ENCODE measurements around the gene AJM1. TPM values are rescaled to one million over a fixed set of nuclear protein-coding genes. Genes with fewer than 3 reads are reported as not detected.

AJM1 gene
- total RNA-seq, 1 experiment from 2014 or later: 7.1 TPM

DNA sequence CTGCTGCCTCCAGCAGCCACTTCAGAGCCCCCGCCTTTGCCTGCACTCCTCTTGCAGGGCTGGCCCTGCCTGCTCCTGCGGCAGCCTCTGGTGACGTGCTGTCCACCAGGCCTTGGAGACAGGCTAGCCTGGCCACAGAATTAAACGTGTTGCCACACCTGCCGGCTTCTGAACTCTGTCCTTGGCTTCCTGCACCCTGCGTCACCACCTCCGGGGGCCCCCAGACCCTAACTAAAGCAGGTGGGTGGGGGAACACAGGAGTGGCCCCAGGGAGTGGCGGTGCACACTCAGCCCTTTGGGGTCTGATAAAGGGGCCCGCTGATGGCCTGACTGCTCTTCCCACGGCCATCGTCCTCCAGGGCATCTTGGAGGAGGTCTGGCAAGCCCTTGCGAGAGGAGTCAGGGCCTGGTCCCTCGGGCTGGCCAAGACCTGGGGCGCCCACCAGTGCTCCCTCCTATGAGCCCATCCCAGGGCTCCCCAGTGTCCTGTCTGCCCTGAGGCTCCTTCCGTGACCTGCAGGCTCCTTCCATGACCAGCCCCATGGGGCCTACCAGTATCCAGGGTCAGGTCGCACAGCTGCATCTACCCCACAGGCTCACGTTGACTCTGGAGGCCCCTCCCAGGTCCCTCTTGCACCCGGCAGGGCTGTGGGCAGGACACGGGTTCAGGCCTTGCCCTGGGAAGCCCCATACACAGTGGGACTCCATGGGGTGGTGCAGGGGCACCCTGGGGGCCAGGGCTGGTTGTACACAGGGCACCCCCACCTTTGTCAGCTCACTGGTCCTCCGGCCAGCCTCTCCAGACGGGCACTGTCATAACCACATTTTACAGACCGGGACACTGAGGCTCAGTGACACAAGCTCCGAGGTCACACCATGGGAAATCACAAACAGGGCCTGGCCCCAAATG lies 8.8 kb downstream of the AJM1 start:
- Histone ChIP-seq H3K27me3 (ENCODE audit: insufficient read depth, low read length) (no peaks in the 10 kb centered on the region), H3K9me2 (ENCODE audit: insufficient read depth) (no peaks in the 10 kb centered on the region), H3K4me2 (ENCODE audit: low read length) (no peak overlapping the region), H3K9ac (ENCODE audit: low read length) (no peak overlapping the region), H3K79me2 (ENCODE audit: insufficient read depth, low read length) (peaks cover 16% of the 10 kb centered on the region; the same call in 1 of the 2 replicates), H3K9me3 (ENCODE audit: control insufficient read depth in 1 of 2, insufficient read depth in 1 of 2, low read depth in 1 of 2, low read length in 2 of 2) (no peaks in the 10 kb centered on the region), H4K20me1 (ENCODE audit: insufficient read depth) (no peaks in the 10 kb centered on the region), H2AFZ (ENCODE audit: low read depth, low read length, poor library complexity, severe bottlenecking) (no peak overlapping the region), H3K27ac (ENCODE audit: low read depth, low read length) (peak overlapping the region; percentile 88; the same call in 1 of the 2 replicates), H3K4me3 (replicated peaks in 1 of 2; ENCODE audit: low read depth in 1 of 2, low read length in 2 of 2) (no peak overlapping the region), H3K4me1 (ENCODE audit: control insufficient read depth in 1 of 2, insufficient read depth in 2 of 2, low read length in 2 of 2) (peaks cover 4 to 17% of the 10 kb centered on the region in 2 experiments; a peak in 2 of 4 replicates), H3K36me3 (ENCODE audit: control insufficient read depth in 1 of 2, insufficient read depth in 2 of 2, low read length in 2 of 2) (peaks cover 0 to 14% of the 10 kb centered on the region in 2 experiments; a peak in 1 of 4 replicates)
- intact Hi-C loops (cut with micrococcal nuclease): no loop called here
- ChIA-PET RAD21 (ENCODE audit: low non-redundant PET in 1 of 2, low total read pairs in 2 of 2, uncharacterized antibody in 2 of 2, unreplicated experiment in 2 of 2) (no interaction called here), CTCF (no interaction called here), POLR2A (no interaction called here)
- TF ChIP-seq POLR2A (IDR thresholded peaks at IDR 0.05; ENCODE audit: borderline replicate concordance, extremely low read depth, insufficient read depth, insufficient read length) (peak; percentile 19), CBX3 (IDR thresholded peaks at IDR 0.05; ENCODE audit: low read depth) (no peak), CEBPB (IDR thresholded peaks at IDR 0.05; ENCODE audit: low read depth) (no peak)
- ATAC-seq (no peak), DNase-seq (ENCODE audit: low read depth, low spot score) (no peak)
- no TSS peak for BruUV-seq (replicated peaks)

DNA sequence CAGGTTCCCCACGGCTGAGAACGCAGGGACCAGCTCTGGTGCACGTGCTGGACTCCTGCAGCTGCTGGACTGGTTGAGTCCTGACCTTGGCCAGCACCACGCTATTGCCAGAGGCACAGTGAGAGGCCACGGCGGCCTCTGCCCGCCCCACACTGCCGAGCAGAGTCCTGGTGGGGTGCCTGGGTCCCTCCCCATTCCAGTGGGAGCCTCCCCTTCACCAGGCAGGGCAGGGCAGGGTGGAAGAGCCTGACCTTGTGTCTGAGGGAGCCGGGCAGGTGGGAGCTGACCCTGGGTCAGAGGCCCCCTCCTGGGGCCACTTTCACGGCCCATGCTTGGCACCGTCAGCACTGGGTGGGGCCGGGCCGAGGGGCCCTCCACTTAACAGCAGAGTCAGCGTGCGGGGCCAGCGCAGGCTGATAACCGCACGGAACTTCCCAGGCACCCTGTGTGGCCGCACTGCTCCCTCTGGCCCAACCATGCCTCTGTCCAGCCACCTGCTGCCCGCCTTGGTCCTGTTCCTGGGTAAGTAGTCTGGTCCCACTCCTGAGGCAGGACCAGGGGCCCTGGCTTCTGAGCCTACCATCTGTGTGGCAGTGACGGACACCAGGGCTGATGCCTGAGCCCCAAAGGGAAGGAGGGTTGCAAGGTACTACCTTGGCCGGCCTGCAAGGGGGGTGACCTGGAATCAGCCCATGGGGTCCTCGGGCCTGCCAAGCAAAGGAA lies 9.8 kb downstream of the AJM1 start, which contains the start of gene MAMDC4:
TSS of gene MAMDC4 (plus strand) at position 406 of the 723 bp plus-strand sequence. CDS start at position 477, 71 bp downstream.
- POLR2A ChIA-PET: no interaction called here
- TF ChIP-seq REST (IDR thresholded peaks at IDR 0.05; ENCODE audit: low read depth): no peak
- no peak for TF ChIP-seq CEBPB (IDR thresholded peaks at IDR 0.05; ENCODE audit: low read depth)
- TF ChIP-seq ELF1 (IDR thresholded peaks at IDR 0.05; ENCODE audit: borderline replicate concordance, low read depth): no peak
- no peak for TF ChIP-seq SRF (IDR thresholded peaks at IDR 0.05; ENCODE audit: low read depth)
- TF ChIP-seq TCF7L2 (IDR thresholded peaks at IDR 0.05; ENCODE audit: borderline replicate concordance, extremely low read depth, insufficient read depth, insufficient read length): no peak
- no peak for TF ChIP-seq RAD21 (IDR thresholded peaks at IDR 0.05; ENCODE audit: low read depth)
- no peak for TF ChIP-seq EZH2 (IDR thresholded peaks at IDR 0.05)
- no peak; the same call in 1 of the 2 replicates for TF ChIP-seq POLR2AphosphoS5 (IDR thresholded peaks at IDR 0.05; ENCODE audit: low read depth, low read length)
- TF ChIP-seq ZNF274 (IDR thresholded peaks at IDR 0.05; ENCODE audit: low read depth, low read length): no peak
- TF ChIP-seq EZH2phosphoT487 (IDR thresholded peaks at IDR 0.05; ENCODE audit: borderline replicate concordance): no peak
- TF ChIP-seq SP1 (IDR thresholded peaks at IDR 0.05; ENCODE audit: low read depth): no peak
- no peak for TF ChIP-seq SIN3A (IDR thresholded peaks at IDR 0.05; ENCODE audit: low read depth)
- no peak for TF ChIP-seq ZFX (IDR thresholded peaks at IDR 0.05)
- TF ChIP-seq POLR2A (IDR thresholded peaks at IDR 0.05; ENCODE audit: borderline replicate concordance, extremely low read depth, insufficient read depth, insufficient read length): no peak
- H3K27ac ChIP-seq (ENCODE audit: low read depth, low read length): no peak within 1 kb of the TSS; the same call in 1 of the 2 replicates
- H3K36me3 ChIP-seq (ENCODE audit: control insufficient read depth in 1 of 2, insufficient read depth in 2 of 2, low read length in 2 of 2): peaks cover 0 to 14% of the 10 kb centered on the region in 2 experiments; a peak in 1 of 4 replicates
- H3K27me3 ChIP-seq (ENCODE audit: insufficient read depth, low read length): no peaks in the 10 kb centered on the region
- H4K20me1 ChIP-seq (ENCODE audit: insufficient read depth): no peaks in the 10 kb centered on the region
- no peaks in the 10 kb centered on the region for H3K9me3 ChIP-seq (ENCODE audit: control insufficient read depth in 1 of 2, insufficient read depth in 1 of 2, low read depth in 1 of 2, low read length in 2 of 2)
- DNase-seq (ENCODE audit: low read depth, low spot score) (no peak), ATAC-seq (no peak)
- H3K9ac ChIP-seq (ENCODE audit: low read length): no peak within 1 kb of the TSS
- intact Hi-C loops (cut with micrococcal nuclease): no loop called here
- no TSS peak for BruUV-seq (replicated peaks)
- H3K4me2 ChIP-seq (ENCODE audit: low read length): no peak within 1 kb of the TSS
- peaks cover 16% of the 10 kb centered on the region; the same call in 1 of the 2 replicates for H3K79me2 ChIP-seq (ENCODE audit: insufficient read depth, low read length)
- no peaks in the 10 kb centered on the region for H3K9me2 ChIP-seq (ENCODE audit: insufficient read depth)
- peaks cover 4 to 15% of the 10 kb centered on the region in 2 experiments; a peak in 2 of 4 replicates for H3K4me1 ChIP-seq (ENCODE audit: control insufficient read depth in 1 of 2, insufficient read depth in 2 of 2, low read length in 2 of 2)
- CTCF ChIA-PET: no interaction called here
- RAD21 ChIA-PET (ENCODE audit: low non-redundant PET in 1 of 2, low total read pairs in 2 of 2, uncharacterized antibody in 2 of 2, unreplicated experiment in 2 of 2): no interaction called here
- H3K4me3 ChIP-seq (replicated peaks in 1 of 2; ENCODE audit: low read depth in 1 of 2, low read length in 2 of 2): no peak within 1 kb of the TSS
- no peak within 1 kb of the TSS for H2AFZ ChIP-seq (ENCODE audit: low read depth, low read length, poor library complexity, severe bottlenecking)
